ENCODE results near the gene MYO1A. TPM values are rescaled to one million over a fixed set of nuclear protein-coding genes. Genes with fewer than 3 reads are reported as not detected.
A peak's percentile ranks its signal among the peaks of the same experiment; 100 is the strongest.

Gene MYO1A
- polyA plus RNA-seq, 1 of the 3 experiments (the other 2 are of a cell fraction), result not detected

DNA sequence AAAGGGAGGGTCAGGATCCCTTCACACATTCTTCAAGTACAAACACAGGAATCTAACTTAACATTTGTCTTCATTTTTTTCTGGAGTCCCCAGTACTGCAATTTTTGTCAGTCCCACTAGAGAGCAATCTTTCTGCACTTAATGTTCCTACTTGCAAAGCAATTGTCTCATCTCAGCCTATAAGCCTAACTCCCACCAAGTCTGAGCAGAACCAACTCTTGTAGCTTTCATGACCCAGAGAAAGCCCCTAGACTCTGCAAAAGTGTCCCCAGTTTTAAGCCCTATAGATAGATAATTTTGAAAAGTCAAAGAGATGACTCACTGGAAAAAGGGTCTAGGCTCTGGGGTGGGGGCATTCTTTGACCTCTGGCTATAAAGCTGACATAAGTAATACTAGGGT, 41.8 kb downstream of the MYO1A start:
- no peak overlapping the region for H3K4me2 ChIP-seq
- POLR2A ChIA-PET, result interaction anchor here (0.9 kb wide), 1 partner anchor 58 kb away, joined by 3 read pairs; no protein-coding TSS in a partner anchor
- no peaks in the 10 kb centered on the region for H3K9me3 ChIP-seq

DNA sequence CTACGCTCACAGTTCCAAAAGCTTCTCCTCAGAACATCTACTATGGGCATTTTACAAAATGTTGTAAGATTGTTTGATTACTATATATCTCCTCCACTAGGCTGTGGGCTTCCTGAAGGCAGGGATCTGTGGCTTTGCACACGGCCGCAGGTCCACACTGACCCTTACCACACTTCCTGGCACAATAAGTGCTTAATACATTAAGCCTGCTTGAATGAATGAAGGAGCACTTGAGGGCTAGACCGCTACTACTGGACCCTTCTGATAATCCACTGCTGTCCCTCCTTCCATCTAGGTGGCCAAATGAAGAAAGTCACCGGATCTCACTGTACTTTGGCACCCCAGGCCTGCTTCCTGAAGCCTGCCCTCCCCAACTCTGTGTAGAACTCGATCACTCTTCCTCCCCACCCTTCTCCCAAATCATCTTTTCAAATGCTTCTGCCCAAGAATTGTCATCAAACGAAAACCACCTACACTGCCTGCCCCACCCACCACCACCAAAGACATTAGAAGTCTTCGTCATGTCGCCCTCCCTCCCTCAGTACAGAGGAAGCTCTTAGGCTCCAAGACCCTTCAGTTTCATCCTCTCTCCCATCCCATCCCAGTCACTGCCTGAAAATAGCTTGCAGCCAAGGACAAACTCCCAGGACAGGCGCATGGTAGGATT, 43.0 kb downstream of the MYO1A start:
- ChIA-PET CTCF (interaction anchor here (0.6 to 15.0 kb wide), 19 partner anchors 10 to 259 kb away, joined by 3 to 257 read pairs (median 5); partner anchors contain the start of genes MYO1A, STAT6 and TAC3), POLR2A (no interaction called here)
- peaks cover 6 to 14% of the 10 kb centered on the region in 2 experiments; a peak in 3 of 4 replicates for H3K4me1 ChIP-seq (ENCODE audit: control insufficient read depth in 1 of 2, insufficient read depth in 2 of 2, low read depth in 1 of 2, low read length in 1 of 2)
- H3K27ac ChIP-seq (ENCODE audit: low read depth in 2 of 2, low read length in 1 of 2), result peak overlapping the region in 1 of 2 experiments; percentile 19; a peak in 1 of 4 replicates
- H3K9ac ChIP-seq, result no peak overlapping the region
- H3K9me3 ChIP-seq, result no peaks in the 10 kb centered on the region
- H3K9me2 ChIP-seq, result no peaks in the 10 kb centered on the region
- H3K36me3 ChIP-seq (replicated peaks in 1 of 2; ENCODE audit: control insufficient read depth in 1 of 2, insufficient read depth in 2 of 2, low read length in 1 of 2), result peaks cover 9 to 28% of the 10 kb centered on the region in 2 experiments
- H3K4me2 ChIP-seq, result 0 out of 2 replicates have a peak overlapping the region, but pooled peaks have one; percentile 29
- DNase-seq, result no peak
- H3F3A ChIP-seq (replicated peaks; ENCODE audit: insufficient read depth), result no peaks in the 10 kb centered on the region
- H3K4me3 ChIP-seq (ENCODE audit: low read depth in 2 of 2, low read length in 1 of 2), result peak overlapping the region in 1 of 2 experiments; percentile 22; a peak in 2 of 4 replicates
- no peaks in the 10 kb centered on the region for H3K27me3 ChIP-seq (ENCODE audit: insufficient read depth)
- H4K20me1 ChIP-seq (ENCODE audit: insufficient read depth), result peaks cover 4% of the 10 kb centered on the region
- peak overlapping the region; percentile 70 for H2AFZ ChIP-seq (ENCODE audit: low read depth)
- WGBS (ENCODE audit: low lambda C conversion rate), result 52% methylated on average over 10 of the region's 10 CpGs
- peaks cover 23% of the 10 kb centered on the region for H3K79me2 ChIP-seq (ENCODE audit: insufficient read depth)
- no peak for TF ChIP-seq FOXM1 (IDR thresholded peaks at IDR 0.05; ENCODE audit: low read depth)
- no peak for TF ChIP-seq TAF1 (IDR thresholded peaks at IDR 0.05; ENCODE audit: borderline replicate concordance, low read depth, low read length)
- TF ChIP-seq JUND (IDR thresholded peaks at IDR 0.05), result no peak
- TF ChIP-seq, protein P1, sequence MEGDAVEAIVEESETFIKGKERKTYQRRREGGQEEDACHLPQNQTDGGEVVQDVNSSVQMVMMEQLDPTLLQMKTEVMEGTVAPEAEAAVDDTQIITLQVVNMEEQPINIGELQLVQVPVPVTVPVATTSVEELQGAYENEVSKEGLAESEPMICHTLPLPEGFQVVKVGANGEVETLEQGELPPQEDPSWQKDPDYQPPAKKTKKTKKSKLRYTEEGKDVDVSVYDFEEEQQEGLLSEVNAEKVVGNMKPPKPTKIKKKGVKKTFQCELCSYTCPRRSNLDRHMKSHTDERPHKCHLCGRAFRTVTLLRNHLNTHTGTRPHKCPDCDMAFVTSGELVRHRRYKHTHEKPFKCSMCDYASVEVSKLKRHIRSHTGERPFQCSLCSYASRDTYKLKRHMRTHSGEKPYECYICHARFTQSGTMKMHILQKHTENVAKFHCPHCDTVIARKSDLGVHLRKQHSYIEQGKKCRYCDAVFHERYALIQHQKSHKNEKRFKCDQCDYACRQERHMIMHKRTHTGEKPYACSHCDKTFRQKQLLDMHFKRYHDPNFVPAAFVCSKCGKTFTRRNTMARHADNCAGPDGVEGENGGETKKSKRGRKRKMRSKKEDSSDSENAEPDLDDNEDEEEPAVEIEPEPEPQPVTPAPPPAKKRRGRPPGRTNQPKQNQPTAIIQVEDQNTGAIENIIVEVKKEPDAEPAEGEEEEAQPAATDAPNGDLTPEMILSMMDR (IDR thresholded peaks at IDR 0.05), result no peak
- TF ChIP-seq ZBTB33 (IDR thresholded peaks at IDR 0.05; ENCODE audit: borderline replicate concordance, low read depth), result no peak
- no peak for TF ChIP-seq SIN3A (IDR thresholded peaks at IDR 0.05; ENCODE audit: borderline replicate concordance, low read depth, low read length)
- TF ChIP-seq USF2 (IDR thresholded peaks at IDR 0.05; ENCODE audit: borderline replicate concordance, low read depth, low read length), result no peak
- no peak for TF ChIP-seq MEF2A (IDR thresholded peaks at IDR 0.05; ENCODE audit: borderline replicate concordance, low read depth)

More for the DNA sequence above, 41.8 kb downstream of the MYO1A start:
- no peaks in the 10 kb centered on the region for H3K9me2 ChIP-seq
- H3K4me1 ChIP-seq (ENCODE audit: control insufficient read depth in 1 of 2, insufficient read depth in 2 of 2, low read depth in 1 of 2, low read length in 1 of 2), result peaks cover 6 to 14% of the 10 kb centered on the region in 2 experiments; a peak in 3 of 4 replicates
- CTCF ChIA-PET, result interaction anchor here (0.6 to 15.0 kb wide), 26 partner anchors 11 to 168 kb away, joined by 3 to 257 read pairs (median 4); partner anchors contain the start of genes LRP1, MYO1A, STAT6 and TAC3
- peaks cover 4 to 16% of the 10 kb centered on the region in 2 experiments for H3K36me3 ChIP-seq (replicated peaks in 1 of 2; ENCODE audit: control insufficient read depth in 1 of 2, insufficient read depth in 2 of 2, low read length in 1 of 2)
- H3K9ac ChIP-seq, result no peak overlapping the region
- H3K79me2 ChIP-seq (ENCODE audit: insufficient read depth), result peaks cover 23% of the 10 kb centered on the region
- H4K20me1 ChIP-seq (ENCODE audit: insufficient read depth), result no peaks in the 10 kb centered on the region
- no peak overlapping the region for H3K4me3 ChIP-seq (ENCODE audit: low read depth in 2 of 2, low read length in 1 of 2)
- TF ChIP-seq ELF1 (IDR thresholded peaks at IDR 0.05) (no peak), MEF2A (IDR thresholded peaks at IDR 0.05; ENCODE audit: borderline replicate concordance, low read depth) (no peak), ZBTB33 (IDR thresholded peaks at IDR 0.05; ENCODE audit: borderline replicate concordance, low read depth) (no peak), RAD21 (IDR thresholded peaks at IDR 0.05; ENCODE audit: low read length) (peak; percentile 93), SMC3 (IDR thresholded peaks at IDR 0.05; ENCODE audit: low read depth, low read length) (peak; percentile 79)
- TF ChIP-seq, protein P1 (IDR thresholded peaks at IDR 0.05), result peak; percentile 76
- peaks cover 8% of the 10 kb centered on the region; the same call in 1 of the 2 replicates for H3K27me3 ChIP-seq (ENCODE audit: insufficient read depth)
- H3F3A ChIP-seq (replicated peaks; ENCODE audit: insufficient read depth), result no peaks in the 10 kb centered on the region
- no peak overlapping the region; a peak in 1 of 4 replicates for H3K27ac ChIP-seq (ENCODE audit: low read depth in 2 of 2, low read length in 1 of 2)
- H2AFZ ChIP-seq (ENCODE audit: low read depth), result no peak overlapping the region
- DNase-seq, result peak; percentile 72

All from SK-N-SH (cell line).